Measurements from ENCODE around the gene HDAC4. TPM values are rescaled to one million over a fixed set of nuclear protein-coding genes. Genes with fewer than 3 reads are reported as not detected.

Gene HDAC4
- total and polyA plus RNA-seq, 2 of the 4 experiments (the other 2 are of a cell fraction): 4.1 to 7.2 TPM

DNA sequence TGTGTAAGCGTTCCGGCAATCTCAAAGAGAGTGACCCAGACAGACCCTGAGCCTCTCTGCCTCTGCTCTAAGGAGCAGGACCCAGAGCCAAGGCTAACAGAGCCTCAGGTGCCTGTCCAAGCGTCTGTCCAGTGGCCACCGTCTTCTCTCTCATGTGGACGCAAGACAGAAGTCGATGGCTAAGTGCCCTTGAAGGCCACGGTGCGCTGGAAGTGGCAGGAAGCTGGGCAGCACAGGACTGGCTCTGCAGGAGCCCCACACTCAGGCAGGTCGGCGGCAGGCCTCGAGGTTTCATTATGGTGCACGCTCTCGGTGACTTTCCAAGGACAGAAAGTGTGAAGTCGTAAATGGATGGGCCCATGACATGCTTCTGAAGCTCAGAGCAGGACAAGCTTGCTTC, 49.1 kb downstream of the HDAC4 start:
- no peak overlapping the region for H3K9ac ChIP-seq (ENCODE audit: low read depth, low read length)
- no peak overlapping the region for H2BK15ac ChIP-seq (ENCODE audit: low read depth, low read length)
- in situ Hi-C loops (cut with MboI; ENCODE audit: low sequenced_read_pairs) (no loop called here), dilution Hi-C loops (cut with HindIII; ENCODE audit: low sequenced_read_pairs, unreplicated experiment) (no loop called here), intact Hi-C loops (cut with micrococcal nuclease) (no loop called here)
- H3K9me1 ChIP-seq (ENCODE audit: insufficient read depth, low read length): peaks cover 6% of the 10 kb centered on the region
- H3K18ac ChIP-seq (ENCODE audit: low read depth, low read length): no peak overlapping the region
- 88% methylated on average over 7 of the region's 14 CpGs; no CpG with 5 or more reads in 1 of the 2 experiments for WGBS, 2 experiments (ENCODE audit: extremely low coverage in 2 of 2, insufficient read length in 1 of 2)
- DNase-seq (no peak), ATAC-seq (ENCODE audit: low read depth) (no peak)
- H2BK120ac ChIP-seq (ENCODE audit: low read depth, low read length): no peak overlapping the region
- no peak overlapping the region for H2AK9ac ChIP-seq (replicated peaks; ENCODE audit: low read depth, low read length, poor library complexity)
- H3K27me3 ChIP-seq (ENCODE audit: control insufficient read depth, insufficient read depth, low read length): no peaks in the 10 kb centered on the region
- no peak overlapping the region for H3K27ac ChIP-seq (ENCODE audit: insufficient read depth, low read length)
- H3K4me1 ChIP-seq (ENCODE audit: control insufficient read depth, insufficient read depth, low read length): peaks cover 11% of the 10 kb centered on the region
- no peak overlapping the region for H3K4me3 ChIP-seq (ENCODE audit: insufficient read depth, low read depth, low read length)
- TF ChIP-seq CHD1 (IDR thresholded peaks at IDR 0.05; ENCODE audit: low read depth, low read length) (no peak), RAD21 (IDR thresholded peaks at IDR 0.05; ENCODE audit: low read length) (no peak), BHLHE40 (IDR thresholded peaks at IDR 0.05; ENCODE audit: low read depth, low read length) (no peak), SMC3 (IDR thresholded peaks at IDR 0.05; ENCODE audit: low read depth, low read length) (no peak), RCOR1 (IDR thresholded peaks at IDR 0.05; ENCODE audit: insufficient replicate concordance, low read length) (no peak), MAFK (IDR thresholded peaks at IDR 0.05; ENCODE audit: low read depth, low read length) (no peak), CEBPB (IDR thresholded peaks at IDR 0.05; ENCODE audit: low read depth, low read length) (no peak), POLR2A (IDR thresholded peaks at IDR 0.05; ENCODE audit: low read depth, low read length) (no peak)
- TF ChIP-seq, protein P1, sequence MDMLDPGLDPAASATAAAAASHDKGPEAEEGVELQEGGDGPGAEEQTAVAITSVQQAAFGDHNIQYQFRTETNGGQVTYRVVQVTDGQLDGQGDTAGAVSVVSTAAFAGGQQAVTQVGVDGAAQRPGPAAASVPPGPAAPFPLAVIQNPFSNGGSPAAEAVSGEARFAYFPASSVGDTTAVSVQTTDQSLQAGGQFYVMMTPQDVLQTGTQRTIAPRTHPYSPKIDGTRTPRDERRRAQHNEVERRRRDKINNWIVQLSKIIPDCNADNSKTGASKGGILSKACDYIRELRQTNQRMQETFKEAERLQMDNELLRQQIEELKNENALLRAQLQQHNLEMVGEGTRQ (IDR thresholded peaks at IDR 0.05; ENCODE audit: low read depth, low read length): no peak
- no peak overlapping the region for H3K4ac ChIP-seq (ENCODE audit: low read depth, low read length)
- POLR2A ChIA-PET (ENCODE audit: unreplicated experiment): no interaction called here
- no peak overlapping the region for H2AFZ ChIP-seq (replicated peaks; ENCODE audit: low read length, poor library complexity)
- H4K91ac ChIP-seq (ENCODE audit: insufficient read depth, low read depth, low read length): no peak overlapping the region
- H2BK20ac ChIP-seq (ENCODE audit: low read depth, low read length): no peak overlapping the region
- H3K4me2 ChIP-seq (ENCODE audit: low read depth, low read length): no peak overlapping the region
- H3K14ac ChIP-seq (replicated peaks; ENCODE audit: low read depth, low read length): no peak overlapping the region
- no peak overlapping the region for H3K23ac ChIP-seq (ENCODE audit: low read depth, low read length)
- no peak overlapping the region for H4K8ac ChIP-seq (ENCODE audit: low read depth in 2 of 2, low read length in 2 of 2)
- H3K56ac ChIP-seq (ENCODE audit: extremely low read depth, insufficient read depth, low read length): no peak overlapping the region
- peaks cover 33 to 55% of the 10 kb centered on the region in 2 experiments for H3K79me1 ChIP-seq (ENCODE audit: low read depth in 1 of 2, low read length in 2 of 2)
- H4K20me1 ChIP-seq (ENCODE audit: insufficient read depth, low read length): peaks cover 5% of the 10 kb centered on the region; the same call in 1 of the 2 replicates
- H4K5ac ChIP-seq (ENCODE audit: low read depth, low read length): no peak overlapping the region
- peaks cover 3% of the 10 kb centered on the region; the same call in 1 of the 2 replicates for H3K9me3 ChIP-seq (ENCODE audit: control insufficient read depth, insufficient read depth, low read length)
- no peak overlapping the region for H2AK5ac ChIP-seq (ENCODE audit: low read depth, low read length)
- CTCF ChIA-PET: no interaction called here
- H2BK5ac ChIP-seq (ENCODE audit: low read depth, low read length, poor library complexity, severe bottlenecking): no peak overlapping the region
- TSS peak; percentile 7 for BruUV-seq (replicated peaks)
- H3K36me3 ChIP-seq (ENCODE audit: control insufficient read depth, insufficient read depth, low read length): peaks cover 28% of the 10 kb centered on the region

All from IMR-90 (cell line).